Stomach smooth muscle (tissue), 2 donors: ENCODE measurements around the gene NR2C1.
A peak's percentile ranks its signal among the peaks of the same experiment; 100 is the strongest.
"Not testable (repeated sequence)": the region's sequence is repeated elsewhere in the genome, so short reads cannot be mapped to it uniquely, and the experiment has no call there.

ENCODE experiments used
- H3K27ac ChIP-seq: one replicate; pipeline ENCODE4 v1.7.0; 2013; ENCODE audit warnings: mild to moderate bottlenecking, low read length, inconsistent platforms
- H3K27me3 ChIP-seq, 2 donors: one replicate each; pipeline ENCODE4 v1.7.0; 2013; ENCODE audit warnings: low read length in 2 of 2; ENCODE audit not compliant: insufficient read depth in 2 of 2, control insufficient read depth in 1 of 2
- H3K36me3 ChIP-seq, 2 donors: one replicate each; pipeline ENCODE4 v1.7.0; 2013; ENCODE audit warnings: low read length in 2 of 2; ENCODE audit not compliant: control insufficient read depth in 2 of 2, insufficient read depth in 2 of 2
- H3K4me1 ChIP-seq: one replicate; pipeline ENCODE4 v1.7.0; 2013; ENCODE audit warnings: low read length; ENCODE audit not compliant: control insufficient read depth, insufficient read depth
- H3K4me3 ChIP-seq, 2 donors: one replicate each; pipeline ENCODE4 v1.7.0; 2013; ENCODE audit warnings: low read length in 2 of 2
- H3K9ac ChIP-seq, 2 donors: one replicate each; pipeline ENCODE4 v1.7.0; 2013; ENCODE audit warnings: low read length in 2 of 2, mild to moderate bottlenecking in 1 of 2
- H3K9me3 ChIP-seq, 2 donors: one replicate each; pipeline ENCODE4 v1.7.0; 2013; ENCODE audit warnings: low read length in 2 of 2; ENCODE audit not compliant: control insufficient read depth in 2 of 2
- donor health status: healthy.
- donor health status: Pancreatic carcinoma.

Gene NR2C1

DNA sequence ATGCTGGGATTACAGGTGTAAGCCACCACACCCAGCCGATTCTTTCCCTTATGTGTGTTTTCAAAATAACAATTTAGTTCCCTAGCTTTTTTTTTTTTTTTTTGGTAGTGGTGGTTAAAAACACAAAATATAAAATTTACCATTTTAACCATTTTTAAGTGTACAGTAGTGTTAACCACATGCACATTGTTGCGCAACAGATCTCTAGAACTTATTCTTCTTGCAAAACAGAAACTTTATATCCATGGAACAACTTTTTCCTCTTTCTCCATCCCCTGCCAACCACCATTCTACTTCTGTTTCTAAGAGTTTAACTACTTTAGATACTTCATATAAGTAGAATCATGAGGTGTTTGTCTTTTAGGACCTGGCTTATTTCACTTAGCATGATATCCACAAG is 68.8 kb downstream of the NR2C1 start:
- H3K4me3 ChIP-seq: no peak overlapping the region
- no peaks in the 10 kb centered on the region for H3K9me3 ChIP-seq
- no peak overlapping the region for H3K27ac ChIP-seq
- H3K9ac ChIP-seq: no peak overlapping the region
- peaks cover 2 to 3% of the 10 kb centered on the region in 2 donors for H3K36me3 ChIP-seq
- no peaks in the 10 kb centered on the region for H3K27me3 ChIP-seq
- no peaks in the 10 kb centered on the region for H3K4me1 ChIP-seq

DNA sequence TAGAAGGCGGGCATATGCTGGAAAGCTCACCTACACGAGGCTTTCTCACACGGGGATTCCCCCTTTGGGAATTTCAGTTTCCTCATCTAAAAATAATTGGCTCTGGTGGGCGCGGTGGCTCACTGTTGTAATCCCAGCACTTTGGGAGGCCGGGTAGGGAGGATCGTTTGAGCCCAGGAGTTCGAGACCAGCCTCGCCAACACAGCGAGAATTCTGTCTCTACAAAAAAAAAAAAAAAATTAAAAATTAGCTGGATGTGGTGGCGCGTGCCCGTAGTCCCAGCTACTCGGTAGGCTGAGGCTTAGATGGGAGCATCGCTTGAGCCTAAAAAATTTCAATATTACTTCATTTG is 69.5 kb downstream of the NR2C1 start:
- Histone ChIP-seq H3K36me3 (peaks cover 2 to 3% of the 10 kb centered on the region in 2 donors), H3K27me3 (no peaks in the 10 kb centered on the region), H3K9me3 (no peaks in the 10 kb centered on the region), H3K4me3 (peak overlapping the region; percentile 96), H3K4me1 (no peaks in the 10 kb centered on the region), H3K27ac (peak overlapping the region; percentile 68), H3K9ac (peak overlapping the region; percentile 80 to 89)

DNA sequence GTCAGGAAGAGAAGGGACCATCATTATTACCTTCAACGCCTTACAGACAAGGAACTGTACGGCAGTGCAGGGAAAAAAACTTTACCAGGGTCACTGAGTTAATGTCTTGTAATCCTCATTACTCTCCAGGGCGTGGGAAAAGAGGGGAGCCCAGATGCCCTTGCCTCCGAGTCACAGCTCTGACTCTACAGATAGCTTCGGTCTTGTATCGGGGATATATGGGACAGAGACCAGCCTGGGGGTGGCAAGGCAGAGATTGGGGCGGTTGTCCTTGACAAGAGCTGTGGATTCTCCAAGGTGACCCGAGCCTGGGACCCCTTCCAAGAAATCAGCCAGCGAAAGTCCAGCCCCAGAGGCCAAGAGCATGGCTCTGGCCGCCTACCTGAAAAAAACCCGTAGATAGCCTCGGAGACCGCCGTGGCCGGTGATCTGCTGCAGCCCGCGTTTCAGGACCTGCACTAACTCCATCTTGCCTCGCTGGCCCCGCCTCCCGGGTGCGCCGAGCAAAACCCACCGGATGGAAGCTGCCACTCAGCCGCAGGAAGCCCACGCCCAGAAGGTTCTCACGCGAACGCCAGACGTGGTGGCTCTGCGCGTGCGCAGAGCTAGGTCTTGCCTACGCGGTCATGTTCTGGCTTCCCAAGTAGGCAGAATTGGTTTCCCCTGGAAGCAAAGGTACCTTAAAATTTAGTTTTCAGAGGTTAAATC is 70.1 kb downstream of the NR2C1 start, which contains the start of gene NDUFA12:
Gene NDUFA12, minus strand, starts transcription at position 485 of the 708 bp plus-strand sequence. Its CDS starts 17 bp downstream, at position 468.
- Histone ChIP-seq H3K4me1 (no peaks in the 10 kb centered on the region), H3K36me3 (peaks cover 2 to 3% of the 10 kb centered on the region in 2 donors), H3K9ac (peak within 1 kb of the TSS; percentile 80 to 89), H3K9me3 (no peaks in the 10 kb centered on the region), H3K4me3 (peak within 1 kb of the TSS; percentile 96), H3K27me3 (no peaks in the 10 kb centered on the region), H3K27ac (peak within 1 kb of the TSS; percentile 68)

DNA sequence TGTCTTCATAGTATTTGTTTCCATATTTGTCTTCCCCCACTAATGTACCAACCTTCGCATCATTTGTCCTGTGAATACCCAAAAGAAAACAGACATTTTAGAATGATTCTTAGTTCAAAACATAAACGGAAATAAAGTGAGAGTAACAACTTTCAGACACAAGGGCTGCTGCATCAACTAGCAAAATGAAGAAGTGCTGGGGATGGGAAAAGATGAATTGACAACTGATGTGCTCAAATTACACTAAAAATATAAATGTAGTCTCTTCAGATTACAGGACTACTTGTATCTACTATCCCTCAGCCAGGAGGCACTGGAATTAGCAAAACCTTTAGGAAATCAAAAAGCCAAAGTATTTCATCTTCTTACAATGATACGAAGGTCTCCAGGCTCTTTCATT is 70.7 kb downstream of the NR2C1 start:
- Histone ChIP-seq H3K9ac (peak overlapping the region; percentile 80 to 89), H3K9me3 (no peaks in the 10 kb centered on the region), H3K27me3 (no peaks in the 10 kb centered on the region), H3K4me3 (peak overlapping the region; percentile 96), H3K4me1 (no peaks in the 10 kb centered on the region), H3K36me3 (peaks cover 2 to 3% of the 10 kb centered on the region in 2 donors), H3K27ac (peak overlapping the region; percentile 68)

DNA sequence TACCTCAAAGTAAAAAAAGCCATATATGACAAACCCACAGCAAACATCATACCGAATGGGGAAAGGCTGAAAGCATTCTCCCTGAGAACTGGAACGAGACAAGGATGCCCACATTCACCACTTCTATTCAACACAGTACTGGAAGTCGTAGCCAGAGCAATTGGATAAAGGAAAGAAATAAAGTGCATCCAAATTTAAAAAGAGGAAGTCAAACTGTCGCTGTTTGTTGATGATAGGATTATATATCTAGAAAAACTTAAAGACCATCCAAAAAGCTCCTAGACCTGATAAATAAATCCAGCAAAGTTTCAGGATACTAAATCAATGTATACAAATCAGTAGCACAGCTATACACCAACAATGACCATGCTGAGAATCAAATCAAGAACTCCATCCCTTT is 75.1 kb downstream of the NR2C1 start:
- H3K9me3 ChIP-seq: no peaks in the 10 kb centered on the region
- no peaks in the 10 kb centered on the region for H3K27me3 ChIP-seq
- peaks cover 3 to 9% of the 10 kb centered on the region in 2 donors for H3K36me3 ChIP-seq
- no peaks in the 10 kb centered on the region for H3K4me1 ChIP-seq
- no peak overlapping the region for H3K4me3 ChIP-seq
- no peak overlapping the region for H3K9ac ChIP-seq
- no peak overlapping the region for H3K27ac ChIP-seq

- peaks cover 4 to 9% of the 10 kb centered on the region in 2 donors for H3K36me3 ChIP-seq
- no peaks in the 10 kb centered on the region for H3K27me3 ChIP-seq
- no peaks in the 10 kb centered on the region for H3K4me1 ChIP-seq
Observed at GRCh38 chr12:94997726-94998125, 75.7 kb downstream of the NR2C1 start.

GRCh38 chr12:94997061-94997460 is 76.4 kb downstream of the NR2C1 start:
- no peaks in the 10 kb centered on the region for H3K9me3 ChIP-seq
- no peaks in the 10 kb centered on the region for H3K4me1 ChIP-seq
- H3K4me3 ChIP-seq: no peak overlapping the region
- H3K9ac ChIP-seq: no peak overlapping the region
- H3K36me3 ChIP-seq: peaks cover 9 to 13% of the 10 kb centered on the region in 2 donors
- H3K27ac ChIP-seq: no peak overlapping the region
- H3K27me3 ChIP-seq: no peaks in the 10 kb centered on the region

More at GRCh38 chr12:94997726-94998125, 75.7 kb downstream of the NR2C1 start:
- no peak overlapping the region for H3K9ac ChIP-seq
- H3K27ac ChIP-seq: no peak overlapping the region
- no peak overlapping the region for H3K4me3 ChIP-seq
- H3K9me3 ChIP-seq: no peaks in the 10 kb centered on the region

GRCh38 chr12:94994312-94994711 is 79.1 kb downstream of the NR2C1 start:
- H3K27ac ChIP-seq: no peak overlapping the region

DNA sequence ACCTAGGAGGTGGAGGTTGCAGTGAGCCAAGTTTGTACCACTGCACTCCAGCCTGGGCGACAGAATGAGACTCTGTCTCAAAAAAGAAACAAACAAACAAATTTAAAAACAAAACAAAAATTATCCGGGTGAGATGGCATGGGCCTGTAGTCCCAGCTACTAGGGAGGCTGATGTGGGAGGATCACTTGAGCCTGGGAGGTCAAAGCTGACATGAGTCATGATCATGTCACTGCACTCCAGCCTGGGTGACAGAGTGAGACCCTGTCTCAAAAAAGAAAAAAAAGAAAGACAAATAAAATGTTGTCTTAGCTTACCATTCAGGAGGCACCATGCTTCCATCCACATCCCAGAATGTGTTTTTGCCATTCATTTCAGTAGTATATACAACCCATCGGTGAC is 79.6 kb downstream of the NR2C1 start:
- not testable (repeated sequence) for H3K9me3 ChIP-seq, H3K4me1 ChIP-seq, H3K27me3 ChIP-seq, H3K27ac ChIP-seq, H3K4me3 ChIP-seq, H3K9ac ChIP-seq
- H3K36me3 ChIP-seq: peaks cover 6 to 11% of the 10 kb centered on the region in 2 donors

More at GRCh38 chr12:94994312-94994711, 79.1 kb downstream of the NR2C1 start:
- Histone ChIP-seq H3K9me3 (no peaks in the 10 kb centered on the region), H3K4me1 (no peaks in the 10 kb centered on the region), H3K36me3 (peaks cover 6 to 11% of the 10 kb centered on the region in 2 donors), H3K9ac (no peak overlapping the region), H3K4me3 (no peak overlapping the region), H3K27me3 (no peaks in the 10 kb centered on the region)

GRCh38 chr12:94990222-94990621 is 83.2 kb downstream of the NR2C1 start:
- no peak overlapping the region for H3K4me3 ChIP-seq
- H3K9me3 ChIP-seq: no peaks in the 10 kb centered on the region
- H3K36me3 ChIP-seq: peaks cover 6 to 11% of the 10 kb centered on the region in 2 donors
- H3K4me1 ChIP-seq: no peaks in the 10 kb centered on the region
- H3K27me3 ChIP-seq: no peaks in the 10 kb centered on the region
- H3K27ac ChIP-seq: no peak overlapping the region
- H3K9ac ChIP-seq: no peak overlapping the region

DNA sequence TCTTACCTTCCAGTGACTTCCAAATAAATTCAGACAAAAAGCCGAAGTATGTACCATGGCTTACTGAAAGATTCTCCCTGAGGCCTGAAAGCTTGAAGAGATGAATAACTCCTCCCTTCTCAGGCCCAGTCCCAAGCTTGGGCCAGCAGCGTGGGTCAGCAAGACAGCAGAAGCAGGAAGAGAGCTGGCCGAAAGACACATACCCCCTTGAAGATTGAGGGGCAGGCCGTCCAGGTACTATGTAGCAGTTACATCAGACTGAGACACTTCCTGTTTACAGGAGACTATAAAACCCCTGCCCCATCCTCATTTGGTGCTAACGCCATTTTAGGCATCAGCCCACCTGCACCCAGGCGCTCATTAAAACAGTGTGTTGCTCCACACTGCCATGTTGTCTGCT is 84.9 kb downstream of the NR2C1 start:
- no peaks in the 10 kb centered on the region for H3K9me3 ChIP-seq

More for the DNA sequence above, 84.9 kb downstream of the NR2C1 start:
- no peak overlapping the region for H3K4me3 ChIP-seq
- H3K27me3 ChIP-seq: no peaks in the 10 kb centered on the region
- H3K27ac ChIP-seq: no peak overlapping the region
- no peak overlapping the region for H3K9ac ChIP-seq
- H3K4me1 ChIP-seq: no peaks in the 10 kb centered on the region
- peaks cover 6 to 8% of the 10 kb centered on the region in 2 donors for H3K36me3 ChIP-seq
